Measurements from ENCODE around the gene OLR1.
"Not testable (repeated sequence)": the region's sequence is repeated elsewhere in the genome, so short reads cannot be mapped to it uniquely, and the experiment has no call there.

The OLR1 gene

DNA sequence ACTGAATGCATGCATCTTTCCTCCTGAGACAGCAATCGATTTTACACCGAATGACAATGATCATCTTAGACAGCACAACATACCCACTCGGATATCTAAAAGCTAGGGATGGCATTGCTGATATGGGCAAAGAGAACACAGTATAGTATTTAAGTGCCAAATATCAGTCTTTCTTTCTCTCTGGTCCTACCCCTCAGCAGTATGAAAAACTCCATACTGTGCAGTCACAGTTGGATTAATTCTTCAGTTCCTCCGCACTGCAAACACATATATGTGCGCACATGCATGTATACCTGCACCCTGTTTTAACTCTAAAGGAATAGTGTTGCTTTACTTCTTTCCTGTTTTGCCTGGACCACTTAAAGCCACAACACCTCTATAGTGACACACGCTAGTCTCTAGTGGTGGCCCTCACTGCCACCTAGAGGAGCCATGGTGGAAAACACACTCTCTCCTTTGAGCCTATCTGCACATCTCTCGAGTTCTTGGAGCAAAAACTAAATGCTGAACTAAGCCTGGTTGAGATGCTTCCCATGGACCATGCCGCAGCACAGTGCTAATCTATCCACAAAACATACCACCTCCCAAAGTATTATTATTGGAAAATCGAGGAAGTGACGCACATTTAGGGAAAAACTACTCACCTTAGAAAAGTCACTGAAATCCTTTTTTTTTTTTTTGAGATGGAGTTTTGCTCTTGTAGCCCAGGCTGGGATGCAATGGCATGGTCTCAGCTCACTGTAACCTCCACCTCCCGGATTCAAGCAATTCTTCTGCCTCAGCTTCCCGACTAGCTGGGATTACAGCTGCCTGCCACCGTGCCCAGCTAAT is 18.8 kb upstream of the OLR1 start:
- DNase-seq (ENCODE audit: low read depth, low spot score) = no peak

DNA sequence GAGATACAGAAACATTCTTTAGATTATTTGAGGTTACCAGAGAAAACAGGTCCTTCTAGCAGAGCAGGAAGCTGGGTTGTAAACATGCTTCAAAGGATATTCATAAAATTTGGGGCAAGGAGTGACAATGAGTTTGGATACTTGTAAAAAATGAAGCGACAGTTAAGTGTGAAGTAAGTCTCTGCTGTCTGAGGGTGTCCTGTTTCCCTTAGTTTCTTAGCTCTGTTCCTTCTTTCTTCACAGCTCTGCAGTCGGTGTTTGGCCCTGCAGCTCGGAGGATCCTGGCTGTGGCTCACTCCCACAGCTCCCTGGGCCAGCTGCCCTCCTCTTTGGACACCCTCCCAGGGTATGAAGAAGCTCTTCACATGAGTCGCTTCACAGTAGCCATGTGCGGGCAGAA is 17.7 kb upstream of the OLR1 start:
- DNase-seq (ENCODE audit: low read depth, low spot score) = no peak

DNA sequence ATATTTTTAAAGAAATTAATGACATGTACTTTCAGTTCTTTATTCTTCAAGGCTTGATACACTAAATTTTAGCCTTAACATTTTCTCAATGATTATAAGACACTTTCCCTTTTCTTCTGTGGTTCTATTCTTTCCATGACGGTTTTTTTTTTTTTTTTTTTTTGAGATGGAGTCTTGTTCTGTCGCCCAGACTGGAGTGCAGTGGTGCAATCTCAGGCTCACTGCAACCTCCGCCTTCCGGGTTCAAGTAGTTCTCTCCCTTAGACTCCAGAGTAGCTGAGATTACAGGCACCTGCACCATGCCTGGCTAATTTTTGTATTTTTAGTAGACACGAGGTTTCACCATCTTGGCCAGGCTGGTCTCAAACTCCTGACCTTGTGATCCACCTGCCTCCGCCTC is 15.0 kb upstream of the OLR1 start:
- DNase-seq (ENCODE audit: low read depth, low spot score) = not testable (repeated sequence)

DNA sequence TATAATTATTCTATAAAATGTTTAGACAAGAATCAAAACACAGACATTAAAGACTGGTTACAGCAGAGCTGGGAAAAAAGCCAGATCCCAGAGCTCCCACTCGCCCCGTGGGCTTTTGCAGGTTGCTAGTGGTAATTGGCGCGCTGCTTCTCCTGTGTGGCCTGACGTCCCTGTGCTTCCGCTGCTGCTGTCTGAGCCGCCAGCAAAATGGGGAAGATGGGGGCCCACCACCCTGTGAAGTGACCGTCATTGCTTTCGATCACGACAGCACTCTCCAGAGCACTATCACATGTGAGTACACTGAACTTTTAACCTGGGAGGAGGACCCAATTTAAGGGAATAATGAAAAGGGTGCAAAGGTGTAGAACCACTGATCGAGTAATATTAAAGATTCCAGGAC is 14.4 kb upstream of the OLR1 start:
- no peak for DNase-seq (ENCODE audit: low read depth, low spot score)

DNA sequence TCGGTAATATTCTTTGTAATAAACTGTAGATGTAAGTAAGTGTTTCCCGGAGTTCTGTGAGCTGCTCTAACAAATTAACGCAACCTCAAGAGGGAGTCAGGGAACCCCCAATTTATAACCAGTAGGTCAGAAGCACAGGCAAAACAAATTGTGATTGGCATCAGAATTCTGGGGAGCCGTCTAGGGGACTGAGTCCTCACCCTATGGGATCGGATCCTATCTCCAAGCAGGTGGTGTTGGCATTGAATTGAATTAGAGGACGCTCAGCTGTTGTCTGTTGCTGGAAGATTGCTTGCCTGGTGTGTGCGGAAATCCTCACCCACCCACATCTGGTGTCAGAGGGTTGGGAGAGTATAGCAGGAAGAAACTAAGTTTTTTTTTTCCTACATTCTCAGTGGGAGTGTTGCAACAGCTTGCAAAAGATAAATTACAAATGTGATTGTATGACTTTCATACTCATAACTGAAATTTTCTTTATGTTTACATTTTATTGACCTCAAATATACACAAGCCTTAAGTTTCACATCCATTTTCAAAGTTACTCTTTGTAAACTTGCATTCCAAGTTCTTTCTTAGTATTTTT is 12.4 kb upstream of the OLR1 start:
- DNase-seq (ENCODE audit: low read depth, low spot score) = no peak

DNA sequence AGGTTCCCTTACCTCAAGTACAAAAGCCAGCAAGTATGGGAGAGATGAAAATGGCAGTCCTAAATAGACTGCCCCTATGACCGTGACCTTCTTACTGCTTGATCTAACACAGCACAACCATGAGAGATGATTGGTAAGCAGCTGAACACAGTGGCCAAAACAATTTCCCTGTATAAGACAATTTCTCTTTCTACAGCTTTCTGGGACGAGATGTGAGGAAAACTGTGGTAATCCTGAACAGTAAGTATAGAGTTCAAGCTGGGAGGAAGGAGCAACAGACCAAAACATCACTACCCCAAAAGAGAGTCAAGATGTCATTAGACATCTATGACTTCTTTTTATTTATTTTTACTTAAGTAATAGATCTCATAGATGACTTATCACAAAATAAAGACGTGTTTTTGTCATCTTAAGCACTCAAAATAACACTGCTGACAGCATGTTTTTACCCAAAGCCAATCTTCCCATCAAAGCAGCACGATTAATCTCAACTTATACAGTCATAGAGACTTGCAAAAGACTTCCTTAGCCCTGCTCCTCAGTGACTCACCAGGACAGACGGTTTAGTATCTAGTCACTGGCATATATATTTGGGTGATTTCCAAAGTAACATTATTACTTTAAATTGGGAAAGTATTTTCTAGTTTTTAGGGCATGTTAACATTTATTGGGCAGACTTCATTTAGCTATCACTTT is 10.6 kb upstream of the OLR1 start:
- DNase-seq (ENCODE audit: low read depth, low spot score) = no peak

DNA sequence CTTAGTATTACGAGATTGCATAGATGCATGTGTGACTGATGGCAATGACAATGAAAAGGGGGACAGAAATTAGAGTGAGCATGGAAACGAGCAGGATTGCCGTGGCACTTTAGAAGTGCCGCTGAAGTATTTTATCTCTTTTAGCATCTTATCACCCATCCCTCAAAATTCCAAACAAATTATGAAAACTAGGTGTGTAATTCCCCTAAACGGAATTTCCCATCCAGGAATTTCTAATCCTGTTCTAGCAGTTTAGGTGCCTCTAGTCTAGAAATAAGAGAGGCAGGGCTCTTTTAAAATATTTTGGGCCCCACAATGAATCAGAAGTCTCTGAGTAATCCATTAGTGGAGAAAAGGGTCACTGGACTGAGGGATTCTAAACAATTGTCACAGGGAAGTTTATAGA is 7.8 kb upstream of the OLR1 start:
- DNase-seq (ENCODE audit: low read depth, low spot score) = no peak

DNA sequence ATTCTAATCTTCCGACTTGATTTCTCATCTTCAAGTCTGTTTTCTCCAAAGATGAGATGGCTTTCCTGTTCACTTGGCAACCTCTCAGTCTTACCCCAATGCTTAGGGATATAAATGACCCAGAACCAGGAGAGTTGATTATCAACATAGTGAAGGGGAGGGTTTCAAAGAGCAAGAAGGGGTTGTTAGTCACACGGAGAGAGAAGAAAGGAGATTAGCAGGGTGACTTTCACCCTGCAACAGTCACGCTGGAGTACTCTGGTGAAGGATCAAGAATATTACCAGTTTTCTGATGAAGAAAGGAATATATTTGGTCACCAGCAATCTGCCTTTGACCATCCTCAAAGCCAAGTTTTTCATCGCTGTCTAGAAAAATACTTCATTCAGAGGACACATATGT is 6.9 kb upstream of the OLR1 start, which contains the start of gene TMEM52B:
Gene TMEM52B (plus strand): TSS at position 212 of the 400 bp plus-strand sequence. CDS start 543 bp downstream, outside the sequence.
- DNase-seq (ENCODE audit: low read depth, low spot score) = no peak

DNA sequence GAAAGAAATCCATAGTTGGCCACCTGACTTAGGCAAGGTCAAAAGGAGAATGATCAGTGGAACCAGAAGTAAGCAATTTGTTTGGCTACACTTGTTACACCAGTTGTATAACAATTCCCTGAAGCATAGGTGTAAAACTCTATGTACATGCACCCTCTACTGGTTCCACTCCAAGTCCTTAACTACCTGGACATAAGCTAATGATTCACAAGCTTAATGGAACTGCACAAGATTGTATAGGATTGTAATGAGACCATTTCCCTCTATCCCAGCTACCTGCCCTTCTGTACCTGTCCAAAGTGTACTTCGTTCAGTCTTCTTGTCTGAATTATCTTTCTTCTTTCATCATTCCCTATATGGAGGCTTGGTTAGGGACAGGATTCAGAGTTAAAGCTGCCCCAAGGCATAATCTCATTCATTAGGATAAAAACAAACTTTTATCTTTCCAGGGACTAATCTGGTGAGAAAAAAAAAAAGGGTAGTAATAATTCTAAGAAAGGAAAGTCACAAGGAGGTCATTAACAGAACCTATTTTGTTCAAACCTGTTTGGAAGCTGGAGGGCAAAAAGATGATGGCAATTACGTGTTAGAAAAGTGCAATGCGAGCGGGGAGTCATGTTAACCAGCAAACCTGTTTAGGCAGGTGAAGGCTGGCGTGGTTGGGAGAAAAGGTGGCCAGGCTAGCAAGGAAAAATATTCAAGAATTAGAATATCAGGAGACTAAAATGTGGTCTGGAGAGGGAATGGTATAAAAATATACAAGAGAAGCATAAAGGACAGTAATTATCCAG is 4.1 kb upstream of the OLR1 start:
- DNase-seq (ENCODE audit: low read depth, low spot score) = no peak

DNA sequence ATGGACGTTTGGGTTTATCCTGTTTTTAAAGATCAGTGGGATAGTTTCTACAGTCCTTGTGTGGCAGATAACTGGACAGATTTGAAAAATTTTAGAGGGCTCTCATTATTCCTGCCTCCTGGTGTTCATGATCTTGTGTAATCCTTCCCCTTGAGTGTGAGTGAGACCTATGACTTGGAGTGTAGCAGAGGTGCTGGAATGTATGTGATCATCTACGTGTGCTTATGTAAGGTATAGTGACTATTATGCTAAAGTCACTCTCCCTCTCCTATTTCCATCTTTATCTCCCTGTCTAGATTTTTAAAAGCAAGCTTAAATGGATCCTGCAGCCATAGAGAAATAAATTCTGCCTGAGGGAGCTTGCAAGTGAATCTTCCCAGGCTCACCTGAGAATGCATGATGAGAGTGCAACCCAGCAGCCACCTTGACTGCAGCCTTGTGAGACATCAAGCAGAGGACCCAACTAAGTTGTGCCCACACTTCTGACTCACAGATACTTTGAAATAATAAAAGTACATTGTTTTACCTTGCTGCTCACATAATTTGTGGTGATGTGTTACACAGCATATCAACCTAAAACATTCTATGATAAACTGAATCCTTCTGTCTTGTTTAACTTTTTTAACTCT is 3.2 kb upstream of the OLR1 start:
- DNase-seq (ENCODE audit: low read depth, low spot score) = no peak

DNA sequence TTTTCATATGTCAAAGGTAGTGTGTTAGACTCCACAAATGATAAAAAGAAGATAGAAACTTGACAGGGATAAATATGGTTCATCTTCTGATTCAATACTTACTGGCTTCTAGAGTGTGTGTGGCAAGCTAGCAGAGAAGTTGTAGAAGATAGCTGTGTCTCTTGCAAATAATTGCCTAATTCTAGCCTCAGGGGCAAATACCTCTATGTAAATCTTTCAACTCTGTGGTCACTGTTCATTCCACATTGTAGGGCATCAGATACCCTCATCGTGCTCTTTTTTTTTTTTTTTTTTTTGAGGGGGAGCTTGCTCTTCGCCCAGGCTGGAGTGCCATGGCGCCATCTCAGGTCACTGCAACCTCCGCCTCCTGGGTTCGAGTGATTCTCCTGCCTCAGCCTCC is 1.7 kb downstream of the OLR1 start:
- DNase-seq (ENCODE audit: low read depth, low spot score) = no peak

DNA sequence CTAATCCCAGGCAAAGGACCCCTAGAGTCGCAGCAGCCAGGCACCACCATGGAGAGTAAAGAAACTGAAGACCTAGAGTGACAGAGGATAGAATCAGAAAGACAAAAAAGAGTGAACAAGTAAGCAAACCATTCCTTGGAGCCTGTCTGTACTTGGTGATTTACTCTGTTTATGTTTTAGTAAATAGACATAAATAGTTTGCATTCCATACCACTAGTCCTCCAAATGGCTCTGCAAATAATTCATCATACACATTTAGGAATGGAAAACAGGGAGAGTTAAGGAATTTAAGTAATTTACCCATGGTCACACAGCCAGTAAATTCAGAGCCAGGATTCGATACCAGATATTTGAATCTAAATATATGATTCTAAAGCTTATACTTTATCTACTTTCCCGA is 2.8 kb downstream of the OLR1 start:
- no peak for DNase-seq (ENCODE audit: low read depth, low spot score)

DNA sequence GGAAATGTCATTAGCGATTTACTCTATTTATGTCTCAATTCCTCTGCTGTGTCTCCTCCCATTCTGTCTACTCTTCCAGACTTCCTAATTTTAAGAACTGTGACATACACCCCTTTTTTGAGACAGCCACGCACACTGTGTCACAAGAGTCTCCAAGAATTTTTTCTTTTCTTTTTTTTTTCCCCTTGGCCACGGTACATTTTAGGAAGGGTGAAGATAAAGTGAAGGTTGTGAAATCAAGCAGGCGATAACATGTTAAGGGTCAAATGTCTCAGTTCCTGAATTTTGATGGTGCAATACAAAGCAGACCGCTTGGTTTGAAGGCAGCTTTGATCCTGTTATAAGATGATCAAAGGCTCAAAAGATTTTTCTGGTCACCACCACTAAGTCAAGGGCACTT is 4.3 kb downstream of the OLR1 start:
- no peak for DNase-seq (ENCODE audit: low read depth, low spot score)

DNA sequence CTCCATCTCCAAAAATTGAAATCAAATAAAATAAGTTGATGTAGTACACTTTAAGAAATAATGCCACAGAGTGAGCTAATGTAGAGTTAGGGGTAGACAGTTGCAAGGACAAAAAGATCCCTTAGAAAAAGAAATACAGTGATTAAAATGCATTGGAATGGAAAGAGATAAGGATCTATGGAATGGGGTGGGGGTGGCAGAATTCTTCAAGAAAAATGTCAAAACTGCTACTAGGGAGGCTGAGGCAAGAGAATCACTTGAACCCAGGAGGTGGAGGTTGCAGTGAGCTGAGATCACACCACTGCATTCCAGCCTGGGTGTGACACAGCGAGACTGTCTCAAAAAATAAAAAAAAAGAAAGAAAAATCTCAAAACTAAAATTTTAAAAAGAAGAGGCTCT is 6.5 kb downstream of the OLR1 start:
- DNase-seq (ENCODE audit: low read depth, low spot score) = no peak

DNA sequence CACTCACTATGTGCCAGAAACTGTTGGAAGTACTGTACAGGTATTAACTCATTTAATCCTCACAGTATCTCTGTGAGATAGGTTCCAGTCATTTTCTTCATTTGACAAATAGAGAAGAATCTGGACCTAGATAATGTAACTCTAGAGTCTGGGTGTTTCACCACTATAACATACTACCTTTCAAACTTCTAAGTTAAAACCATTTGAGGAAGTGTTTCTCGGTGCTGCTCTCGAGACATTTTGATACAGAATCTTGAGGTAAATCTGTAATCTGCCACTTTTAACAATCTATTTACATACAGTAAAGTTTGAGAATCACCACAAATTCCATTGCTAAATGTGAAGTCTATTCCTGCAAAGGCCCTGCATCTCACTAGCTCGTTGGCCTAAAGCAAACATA is 8.8 kb downstream of the OLR1 start:
- no peak for DNase-seq (ENCODE audit: low read depth, low spot score)

DNA sequence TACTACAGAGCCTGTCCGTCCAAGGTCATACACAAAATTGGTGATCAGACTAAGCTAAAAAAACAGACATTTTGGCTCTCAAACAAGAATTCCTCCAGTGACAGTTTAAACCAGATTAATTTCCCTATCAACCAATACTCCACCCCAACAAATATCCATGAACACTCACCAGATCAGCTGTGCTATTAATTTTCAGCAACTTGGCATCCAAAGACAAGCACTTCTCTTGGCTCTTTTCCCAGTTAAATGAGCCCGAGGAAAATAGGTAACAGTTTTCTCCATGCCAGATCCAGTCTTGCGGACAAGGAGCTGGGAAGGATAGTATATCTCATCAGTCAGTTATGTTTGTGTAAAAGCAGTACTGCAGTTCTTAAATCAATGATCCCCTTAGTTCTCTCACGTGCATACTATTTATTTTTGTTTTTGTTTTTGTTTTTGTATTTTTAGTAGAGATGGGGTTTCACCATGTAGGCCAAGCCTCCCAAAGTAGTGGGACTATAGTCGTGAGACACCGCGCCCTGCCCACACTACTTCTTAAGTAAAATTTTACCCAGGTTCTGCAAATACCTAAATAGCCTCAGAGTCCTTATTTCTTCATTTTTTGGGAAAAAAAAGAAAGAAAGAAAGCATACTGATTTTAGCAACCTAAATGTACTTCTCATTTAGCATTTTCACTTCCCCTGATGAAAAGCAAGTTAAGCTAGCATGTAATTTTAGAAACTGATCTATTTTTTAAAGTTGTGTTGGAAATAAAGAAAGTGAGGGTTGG is 11.1 kb downstream of the OLR1 start:
- DNase-seq (ENCODE audit: low read depth, low spot score) = no peak

DNA sequence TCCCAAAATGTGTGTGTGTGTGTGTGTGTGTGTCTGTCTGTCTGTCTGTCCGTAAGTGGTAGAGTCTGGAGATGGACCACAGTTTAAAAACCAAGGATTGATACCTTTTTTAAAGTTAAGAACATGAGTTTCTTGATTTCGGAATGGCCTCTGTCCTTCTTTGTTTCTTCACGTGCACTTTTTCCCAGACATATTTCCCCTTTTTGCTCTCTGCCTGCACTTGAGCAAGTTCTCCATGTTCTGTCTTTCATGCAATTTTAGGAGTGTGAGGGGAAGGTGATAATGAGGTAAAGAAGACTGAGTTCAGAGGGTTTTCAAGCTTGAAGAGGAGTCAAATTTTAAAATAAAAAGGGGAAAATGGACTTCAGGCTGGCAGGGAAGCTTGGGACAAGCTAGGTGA is 12.7 kb downstream of the OLR1 start:
- no peak for DNase-seq (ENCODE audit: low read depth, low spot score)

DNA sequence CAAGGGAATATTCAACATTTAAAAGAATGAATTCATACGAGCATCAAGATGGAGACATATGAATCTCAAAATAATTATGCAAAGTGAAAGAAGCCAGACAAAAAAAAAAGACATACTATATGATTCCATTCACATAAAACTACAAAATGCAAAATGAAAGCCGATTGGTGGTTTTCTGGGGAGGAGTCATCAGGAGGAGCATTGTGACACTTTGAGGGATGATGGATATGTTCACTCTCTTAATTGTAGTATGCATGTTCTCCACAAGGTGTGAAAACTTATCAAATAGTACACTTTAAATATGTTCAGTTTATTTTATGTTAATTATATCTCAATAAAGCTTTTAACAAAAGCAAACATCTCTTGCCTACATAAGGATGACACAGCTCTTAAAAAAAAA is 13.5 kb downstream of the OLR1 start:
- no peak for DNase-seq (ENCODE audit: low read depth, low spot score)

DNA sequence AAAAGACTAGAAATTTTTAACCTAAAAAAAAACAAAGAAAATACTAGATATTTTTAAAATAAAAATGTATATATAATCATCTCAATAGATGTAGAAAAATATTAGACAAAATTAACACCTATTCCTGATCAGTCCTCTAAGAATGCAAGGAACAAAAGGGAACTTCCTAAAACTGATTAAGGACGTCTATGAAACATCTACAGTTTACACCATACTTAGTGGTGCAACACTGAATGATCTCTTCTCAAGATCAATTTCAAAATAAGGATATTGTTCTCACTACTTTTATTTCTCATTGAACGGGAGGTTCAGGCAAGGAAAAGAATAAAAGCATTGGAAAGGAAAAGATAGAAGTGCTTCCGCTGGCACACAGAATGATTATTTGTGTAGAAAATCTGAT is 16.0 kb downstream of the OLR1 start:
- DNase-seq (ENCODE audit: low read depth, low spot score) = no peak

DNA sequence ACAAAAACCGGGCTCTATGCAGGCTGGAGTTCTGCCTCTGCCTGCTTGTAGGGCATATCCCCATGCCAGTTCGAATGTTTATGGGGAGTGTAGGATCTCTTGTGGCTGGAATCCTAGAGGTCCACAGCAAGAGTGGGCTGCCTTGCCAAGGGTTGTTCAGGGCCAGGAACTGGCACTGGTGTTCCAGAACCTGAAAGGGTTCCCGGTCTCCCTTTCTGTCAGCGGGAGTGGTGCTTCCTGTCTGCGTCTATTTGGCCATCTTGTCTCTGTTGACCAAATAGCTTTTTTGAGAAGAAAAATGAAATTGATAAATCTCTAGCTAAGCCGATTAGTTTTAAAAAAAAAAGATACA is 17.8 kb downstream of the OLR1 start:
- DNase-seq (ENCODE audit: low read depth, low spot score) = no peak
